ENCODE results near the gene KIF24. TPM values are rescaled to one million over a fixed set of nuclear protein-coding genes. Genes with fewer than 3 reads are reported as not detected.
A peak's percentile ranks its signal among the peaks of the same experiment; 100 is the strongest.

Gene KIF24
- total and polyA plus RNA-seq, 2 of the 4 experiments (the other 2 are of a cell fraction) = 1.4 to 3.0 TPM

DNA sequence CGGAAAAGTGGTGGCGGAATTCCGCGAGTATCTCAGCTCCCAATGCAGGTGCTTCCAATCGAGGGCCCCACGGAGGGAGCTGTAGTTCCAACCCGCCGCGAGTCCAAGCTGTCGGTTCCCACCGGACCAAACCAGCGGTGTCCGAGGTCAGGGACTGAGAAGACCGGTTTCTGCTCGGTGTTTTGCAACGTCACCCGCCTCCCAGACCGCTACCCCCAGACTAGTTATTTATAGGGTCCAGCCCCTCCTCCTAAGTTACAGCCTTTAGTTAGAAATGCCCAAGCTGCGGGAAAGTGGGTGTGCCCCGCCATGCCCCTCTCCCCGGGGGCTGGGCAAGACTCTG, 48.3 kb upstream of the KIF24 start:
- ChIA-PET POLR2A (ENCODE audit: unreplicated experiment) (interaction anchor here (0.6 kb wide), 1 partner anchor 1062 kb away, joined by 8 read pairs; no protein-coding TSS in a partner anchor), CTCF (interaction anchor here (1.8 kb wide), 1 partner anchor 45 kb away, joined by 4 read pairs; no protein-coding TSS in a partner anchor)
- Histone ChIP-seq H2AFZ (replicated peaks; ENCODE audit: low read length, poor library complexity) (peak overlapping the region; percentile 98), H3K9me3 (ENCODE audit: control insufficient read depth, insufficient read depth, low read length) (peaks cover under 1% of the 10 kb centered on the region; the same call in 1 of the 2 replicates), H4K8ac (ENCODE audit: low read depth in 2 of 2, low read length in 2 of 2) (peak overlapping the region in 1 of 2 experiments; percentile 64; a peak in 2 of 4 replicates), H3K9me1 (ENCODE audit: insufficient read depth, low read length) (peaks cover 8% of the 10 kb centered on the region; the same call in 1 of the 2 replicates), H4K20me1 (ENCODE audit: insufficient read depth, low read length) (no peaks in the 10 kb centered on the region; the same call in 1 of the 2 replicates), H3K4me3 (ENCODE audit: insufficient read depth, low read depth, low read length) (peak overlapping the region; percentile 54), H2AK5ac (ENCODE audit: low read depth, low read length) (no peak overlapping the region), H3K79me1 (ENCODE audit: low read depth in 1 of 2, low read length in 2 of 2) (no peaks in the 10 kb centered on the region), H2AK9ac (replicated peaks; ENCODE audit: low read depth, low read length, poor library complexity) (peak overlapping the region; percentile 85), H3K4ac (ENCODE audit: low read depth, low read length) (no peak overlapping the region), H2BK20ac (ENCODE audit: low read depth, low read length) (no peak overlapping the region), H3K27me3 (ENCODE audit: control insufficient read depth, insufficient read depth, low read length) (peaks cover 12% of the 10 kb centered on the region; the same call in 1 of the 2 replicates), H2BK5ac (ENCODE audit: low read depth, low read length, poor library complexity, severe bottlenecking) (no peak overlapping the region), H3K18ac (ENCODE audit: low read depth, low read length) (no peak overlapping the region), H3K9ac (ENCODE audit: low read depth, low read length) (no peak overlapping the region), H2BK120ac (ENCODE audit: low read depth, low read length) (no peak overlapping the region), H2BK15ac (ENCODE audit: low read depth, low read length) (no peak overlapping the region), H3K27ac (ENCODE audit: insufficient read depth, low read length) (no peak overlapping the region), H3K4me2 (ENCODE audit: low read depth, low read length) (peak overlapping the region; percentile 96), H4K91ac (ENCODE audit: insufficient read depth, low read depth, low read length) (no peak overlapping the region), H3K36me3 (ENCODE audit: control insufficient read depth, insufficient read depth, low read length) (no peaks in the 10 kb centered on the region), H3K56ac (ENCODE audit: extremely low read depth, insufficient read depth, low read length) (no peak overlapping the region; the same call in 1 of the 2 replicates), H3K14ac (replicated peaks; ENCODE audit: low read depth, low read length) (0 out of 2 replicates have a peak overlapping the region, but pooled peaks have one; percentile 87), H4K5ac (ENCODE audit: low read depth, low read length) (no peak overlapping the region), H3K23ac (ENCODE audit: low read depth, low read length) (peak overlapping the region; percentile 93; the same call in 1 of the 2 replicates), H3K4me1 (ENCODE audit: control insufficient read depth, insufficient read depth, low read length) (peaks cover 8% of the 10 kb centered on the region)
- intact Hi-C loops (cut with micrococcal nuclease) = loop anchor here (5.0 kb wide), 1 partner anchor 450 kb away; no protein-coding TSS in a partner anchor
- BruUV-seq (replicated peaks) = no TSS peak
- no peak for TF ChIP-seq RAD21 (IDR thresholded peaks at IDR 0.05; ENCODE audit: low read length)
- dilution Hi-C loops (cut with HindIII; ENCODE audit: low sequenced_read_pairs, unreplicated experiment) = no loop called here
- WGBS, 2 experiments (ENCODE audit: extremely low coverage in 2 of 2, insufficient read length in 1 of 2) = 8% methylated on average over 11 of the region's 21 CpGs; no CpG with 5 or more reads in 1 of the 2 experiments
- ATAC-seq (ENCODE audit: low read depth) (no peak), DNase-seq (no peak)
- in situ Hi-C loops (cut with MboI; ENCODE audit: low sequenced_read_pairs) = no loop called here
